GM12878 (cell line): ENCODE measurements around the gene ANGPTL5. TPM values are rescaled to one million over a fixed set of nuclear protein-coding genes. Genes with fewer than 3 reads are reported as not detected.

Experiments
- ATAC-seq: fragments of 200-7000 bp; cut with Tn5 transposase; 3 replicates; pipeline ENCODE4 v1.9.1; 2020; ENCODE audit warnings: mild to moderate bottlenecking, moderate library complexity
- BruUV-seq: library from RNA; stranded (reverse); fragments of 400-500 nt; replicated peaks from 2 replicates; lab custom pipeline; 2021; lab: Mats Ljungman, UMichigan
- CTCF ChIA-PET: fragments of 300-600 bp; sonication (Branson Sonifier 250); formaldehyde crosslinking; extraction: SDS; loops from one replicate; lab custom pipeline; 2021; ENCODE audit warnings: inconsistent platforms; lab: Yijun Ruan, JAX
- POLR2A ChIA-PET: fragments of 350-600 bp; formaldehyde crosslinking; extraction: SDS; loops from one replicate; lab custom pipeline; 2021; ENCODE audit warnings: inconsistent platforms; lab: Charles Lee
- RAD21 ChIA-PET: fragments of 300-600 bp; sonication (Branson Sonifier 250); formaldehyde crosslinking; loops from one replicate; lab custom pipeline; 2023; ENCODE audit warnings: antibody characterized with exemption; ENCODE audit not compliant: unreplicated experiment; lab: Charles Lee
- SMC1A ChIA-PET: fragments of 300-600 bp; sonication (Branson Sonifier 250); formaldehyde crosslinking; loops from one replicate; lab custom pipeline; 2023; ENCODE audit not compliant: unreplicated experiment, uncharacterized antibody; lab: Charles Lee
- DNase-seq: peaks from one replicate; pipeline ENCODE4 v3.0.0-alpha.2; 2011; ENCODE audit warnings: low read depth, low spot score
- FAIRE-seq: peaks from 3 replicates; lab custom pipeline; 2011; peaks lifted over from hg19 to GRCh38; lab: Jason Lieb, UNC
- H2AFZ ChIP-seq: 2 replicates; pipeline ENCODE4 v1.6.0; 2011; ENCODE audit warnings: low read depth, low read length, control low read depth; ENCODE audit not compliant: control insufficient read depth
- H3K27ac ChIP-seq: 2 replicates; pipeline ENCODE4 v1.5.1; 2011; ENCODE audit warnings: control low read depth; ENCODE audit not compliant: control insufficient read depth, insufficient read depth
- H3K27me3 ChIP-seq, 2 experiments: replicated peaks in 1 of 2; 2 replicates each; pipeline versions ENCODE4 v1.6.0 to v1.6.1; 2011; ENCODE audit warnings: low read length in 1 of 2; ENCODE audit not compliant: control insufficient read depth in 2 of 2, insufficient read depth in 2 of 2
- H3K36me3 ChIP-seq, 2 experiments: 2 replicates each; pipeline ENCODE4 v1.5.1; 2011; ENCODE audit warnings: low read length in 1 of 2; ENCODE audit not compliant: control insufficient read depth in 2 of 2, insufficient read depth in 2 of 2
- H3K4me1 ChIP-seq: 2 replicates; pipeline ENCODE4 v1.6.1; 2011; ENCODE audit warnings: mild to moderate bottlenecking, low read length, moderate library complexity, mixed read lengths; ENCODE audit not compliant: control insufficient read depth, insufficient read depth
- H3K4me2 ChIP-seq: 2 replicates; pipeline ENCODE4 v1.6.0; 2011; ENCODE audit warnings: control low read depth; ENCODE audit not compliant: control insufficient read depth, insufficient read depth
- H3K4me3 ChIP-seq: fragments of 200-600 bp; sonication (generic); 2 replicates; pipeline ENCODE4 v1.5.1; 2016
- H3K79me2 ChIP-seq: 2 replicates; pipeline ENCODE4 v1.6.0; 2011; ENCODE audit warnings: low read length; ENCODE audit not compliant: control insufficient read depth, insufficient read depth
- H3K9ac ChIP-seq: 2 replicates; pipeline ENCODE4 v1.8.0; 2011; ENCODE audit warnings: low read length, control low read depth, mixed read lengths; ENCODE audit not compliant: control insufficient read depth, insufficient read depth
- H3K9me3 ChIP-seq: replicated peaks from 3 replicates; pipeline ENCODE4 v1.5.1; 2011; ENCODE audit warnings: mild to moderate bottlenecking, low read length; ENCODE audit not compliant: control insufficient read depth, insufficient read depth
- H4K20me1 ChIP-seq: 2 replicates; pipeline ENCODE4 v1.6.0; 2011; ENCODE audit not compliant: control insufficient read depth, insufficient read depth
- ZBTB11 ChIP-seq: fragments of 450-650 bp; formaldehyde crosslinking; IDR thresholded peaks from 2 replicates; pipeline ENCODE4 v1.5.0; 2022; ENCODE audit warnings: mild to moderate bottlenecking, missing genetic modification characterization
- ZNF207 ChIP-seq: fragments of 450-650 bp; IDR thresholded peaks from 2 replicates; pipeline ENCODE4 v1.6.1; 2014; ENCODE audit warnings: antibody characterized with exemption, mild to moderate bottlenecking, borderline replicate concordance
- ZNF274 ChIP-seq: IDR thresholded peaks from one replicate; pipeline ENCODE4 v1.8.0; 2011; ENCODE audit not compliant: insufficient read length, insufficient read depth
- WGBS: methylation state at CpG from one replicate; pipeline ENCODE4 v1.1.6; 2016; ENCODE audit warnings: low lambda C conversion rate; ENCODE audit not compliant: insufficient replicate concordance, insufficient coverage; ENCODE audit errors: missing lambda C conversion rate; 5-methylcytosine and 5-hydroxymethylcytosine counted together
- in situ Hi-C: fragments of 300-500 bp; cut with MboI; formaldehyde crosslinking; loops from 9 replicates; pipeline ENCODE4 v1.14.3; 2018; ENCODE audit warnings: mixed read lengths
- intact Hi-C: fragments of 100-400 bp; cut with micrococcal nuclease; formaldehyde crosslinking; loops from one replicate; pipeline ENCODE4 v1.14.2; 2022; ENCODE audit not compliant: unreplicated experiment
- polyA plus RNA-seq, 11 experiments: library from polyadenylated mRNA; depleted of rRNA in 4 of 11; unstranded in 6 of 11; stranded (reverse) in 5 of 11; fragments of >200 nt; fragmentation: Nextera tagmentation in 4 of 11; fragmentation: Illumina TruSeq in 1 of 11; extraction: Ambion mirVana in 4 of 11; extraction: Trizol in 1 of 11; gene quantifications; 1 replicate in 1 of 11; 2 replicates in 10 of 11; pipeline versions ENCODE4 v1.2.1 to v1.2.3, GENCODE V29; 2011 to 2016; ENCODE audit warnings: inconsistent platforms in 2 of 11, missing spikeins in 2 of 11, low read depth in 1 of 11
- total RNA-seq, 4 experiments: library from RNA; depleted of rRNA in 3 of 4; stranded (reverse); fragments of >200 nt in 3 of 4; fragmentation: Illumina TruSeq in 1 of 4; extraction: Trizol in 1 of 4; gene quantifications; 2 replicates each; pipeline versions ENCODE4 v1.2.1 to v1.2.3, GENCODE V29; 2013 to 2021
- TF ChIP-seq, protein P1 (sequence below): fragments of 450-650 bp; IDR thresholded peaks from 2 replicates; pipeline ENCODE4 v1.6.1; 2017; ENCODE audit warnings: mild to moderate bottlenecking, moderate library complexity

The ANGPTL5 gene
- total and polyA plus RNA-seq, 10 of the 15 experiments (the other 5 are each of a cell fraction or from before 2014, with no cell fraction given) = not detected

DNA sequence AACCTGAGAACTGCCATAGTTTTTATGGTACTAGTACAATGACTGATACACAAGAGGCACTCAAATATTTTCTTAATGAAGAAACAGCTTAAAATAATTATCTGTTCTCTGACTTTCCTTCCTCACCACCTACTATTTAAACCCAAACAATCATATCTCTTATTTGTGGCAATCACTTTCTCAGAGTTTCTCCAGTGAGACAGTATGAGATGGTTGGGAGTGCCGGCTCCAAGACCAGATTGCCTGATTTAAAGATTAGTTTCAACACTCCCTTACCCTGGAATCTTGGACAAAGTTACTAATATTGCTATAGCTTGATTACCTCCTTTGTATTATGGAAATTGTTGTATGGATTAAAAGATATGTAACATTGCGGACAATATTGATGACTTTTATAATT is 7.2 kb downstream of the ANGPTL5 start:
- CTCF ChIA-PET = no interaction called here
- SMC1A ChIA-PET = no interaction called here
- Histone ChIP-seq H3K4me3 (no peak overlapping the region), H3K9ac (no peak overlapping the region), H3K79me2 (no peaks in the 10 kb centered on the region), H3K27me3 (no peaks in the 10 kb centered on the region), H3K27ac (no peak overlapping the region), H2AFZ (no peak overlapping the region), H3K4me2 (no peak overlapping the region), H3K36me3 (no peaks in the 10 kb centered on the region), H4K20me1 (no peaks in the 10 kb centered on the region), H3K9me3 (no peaks in the 10 kb centered on the region), H3K4me1 (no peaks in the 10 kb centered on the region)
- FAIRE-seq (no peak), ATAC-seq (no peak), DNase-seq (no peak)
- TF ChIP-seq, protein P1, sequence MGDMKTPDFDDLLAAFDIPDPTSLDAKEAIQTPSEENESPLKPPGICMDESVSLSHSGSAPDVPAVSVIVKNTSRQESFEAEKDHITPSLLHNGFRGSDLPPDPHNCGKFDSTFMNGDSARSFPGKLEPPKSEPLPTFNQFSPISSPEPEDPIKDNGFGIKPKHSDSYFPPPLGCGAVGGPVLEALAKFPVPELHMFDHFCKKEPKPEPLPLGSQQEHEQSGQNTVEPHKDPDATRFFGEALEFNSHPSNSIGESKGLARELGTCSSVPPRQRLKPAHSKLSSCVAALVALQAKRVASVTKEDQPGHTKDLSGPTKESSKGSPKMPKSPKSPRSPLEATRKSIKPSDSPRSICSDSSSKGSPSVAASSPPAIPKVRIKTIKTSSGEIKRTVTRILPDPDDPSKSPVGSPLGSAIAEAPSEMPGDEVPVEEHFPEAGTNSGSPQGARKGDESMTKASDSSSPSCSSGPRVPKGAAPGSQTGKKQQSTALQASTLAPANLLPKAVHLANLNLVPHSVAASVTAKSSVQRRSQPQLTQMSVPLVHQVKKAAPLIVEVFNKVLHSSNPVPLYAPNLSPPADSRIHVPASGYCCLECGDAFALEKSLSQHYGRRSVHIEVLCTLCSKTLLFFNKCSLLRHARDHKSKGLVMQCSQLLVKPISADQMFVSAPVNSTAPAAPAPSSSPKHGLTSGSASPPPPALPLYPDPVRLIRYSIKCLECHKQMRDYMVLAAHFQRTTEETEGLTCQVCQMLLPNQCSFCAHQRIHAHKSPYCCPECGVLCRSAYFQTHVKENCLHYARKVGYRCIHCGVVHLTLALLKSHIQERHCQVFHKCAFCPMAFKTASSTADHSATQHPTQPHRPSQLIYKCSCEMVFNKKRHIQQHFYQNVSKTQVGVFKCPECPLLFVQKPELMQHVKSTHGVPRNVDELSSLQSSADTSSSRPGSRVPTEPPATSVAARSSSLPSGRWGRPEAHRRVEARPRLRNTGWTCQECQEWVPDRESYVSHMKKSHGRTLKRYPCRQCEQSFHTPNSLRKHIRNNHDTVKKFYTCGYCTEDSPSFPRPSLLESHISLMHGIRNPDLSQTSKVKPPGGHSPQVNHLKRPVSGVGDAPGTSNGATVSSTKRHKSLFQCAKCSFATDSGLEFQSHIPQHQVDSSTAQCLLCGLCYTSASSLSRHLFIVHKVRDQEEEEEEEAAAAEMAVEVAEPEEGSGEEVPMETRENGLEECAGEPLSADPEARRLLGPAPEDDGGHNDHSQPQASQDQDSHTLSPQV = no peak
- TF ChIP-seq ZNF274 (no peak), ZBTB11 (CRISPR knock-in tag) (no peak), ZNF207 (no peak)
- POLR2A ChIA-PET = no interaction called here
- no TSS peak for BruUV-seq
- intact Hi-C loops = no loop called here
- 66% methylated on average over 2 of the region's 2 CpGs for WGBS
- in situ Hi-C loops = no loop called here
- RAD21 ChIA-PET = no interaction called here
